Right cardiac atrium (tissue), 5 donors: Measurements from ENCODE around the gene FRMD3. TPM values are rescaled to one million over a fixed set of nuclear protein-coding genes. Genes with fewer than 3 reads are reported as not detected.

Experiments
- ATAC-seq, 2 donors: fragments of 200-7000 bp; cut with Tn5 transposase; one replicate each; pipeline versions ENCODE4 v1.8.0 to v1.9.1; 2020; ENCODE audit warnings: moderate library complexity in 2 of 2, mild to moderate bottlenecking in 1 of 2
- DNase-seq, 3 donors: peaks; one replicate each; pipeline ENCODE4 v3.0.0-alpha.2; 2020
- H3K27ac ChIP-seq: one replicate; pipeline ENCODE4 v1.5.1; 2013; ENCODE audit warnings: mild to moderate bottlenecking, low read length, control low read depth, moderate library complexity
- H3K27me3 ChIP-seq: one replicate; pipeline ENCODE4 v1.6.1; 2013; ENCODE audit not compliant: control insufficient read depth, insufficient read depth
- H3K4me1 ChIP-seq: one replicate; pipeline ENCODE4 v1.6.1; 2013; ENCODE audit warnings: low read length; ENCODE audit not compliant: control insufficient read depth, insufficient read depth
- H3K4me3 ChIP-seq: one replicate; pipeline ENCODE4 v1.5.1; 2013; ENCODE audit warnings: low read length, control low read depth
- H3K9me3 ChIP-seq: one replicate; pipeline ENCODE4 v1.6.1; 2013; ENCODE audit warnings: low read length; ENCODE audit not compliant: control insufficient read depth
- WGBS: extraction: QIAGEN DNeasy Blood & Tissue Kit; methylation state at CpG from one replicate; pipeline ENCODE4 v1.1.7; 2013; 5-methylcytosine and 5-hydroxymethylcytosine counted together
- intact Hi-C, 4 donors: fragments of 100-400 bp; cut with DNase I; formaldehyde crosslinking; loops; one replicate each; pipeline versions ENCODE4 v1.11.0 to v1.14.0; 2022 to 2023
- polyA plus RNA-seq: library from polyadenylated mRNA; stranded (reverse); fragments of 200-250 nt; gene quantifications from one replicate; pipeline ENCODE4 v1.2.3, GENCODE V29; 2013
- total RNA-seq, 4 donors: library from RNA; stranded (reverse); fragmentation: NEBNext Ultra II Directional; extraction: Animal tissue kit (Norgen Biotek cat#: 25700); gene quantifications; one replicate each; pipeline ENCODE4 v1.2.1, GENCODE V29; 2021
- donor health status: healthy with polysubstance abuse.
- donor health status: DM: no; HTN: yes; CAD: no.
- donor health status: DM: no; HTN: no; CAD: no.
- donor health status: DM: no; HTN: yes; CAD: no; lungs with severe emphysema.
- donor health status: DM: yes; HTN: yes; CAD: no.

The FRMD3 gene
- total and polyA plus RNA-seq, 5 donors, result 34.3 to 75.1 (median 65.7) TPM

- Histone ChIP-seq H3K27ac (no peak overlapping the region), H3K9me3 (no peaks in the 10 kb centered on the region), H3K4me3 (no peak overlapping the region), H3K27me3 (no peaks in the 10 kb centered on the region), H3K4me1 (peaks cover 2% of the 10 kb centered on the region)
- peak; percentile 61 to 64 for ATAC-seq
- intact Hi-C loops, result no loop called here
- DNase-seq, result no peak
- WGBS, result 62% methylated on average over 3 of the region's 3 CpGs
These were observed 115.7 kb downstream of the FRMD3 start for GRCh38 chr9:83422527-83422926.

- Histone ChIP-seq H3K27ac (no peak overlapping the region), H3K9me3 (no peaks in the 10 kb centered on the region), H3K27me3 (no peaks in the 10 kb centered on the region), H3K4me1 (peaks cover 2% of the 10 kb centered on the region), H3K4me3 (no peak overlapping the region)
- 79% methylated on average over 3 of the region's 3 CpGs for WGBS
- no peak for DNase-seq
- intact Hi-C loops, result no loop called here
- no peak for ATAC-seq
These were observed 117.7 kb downstream of the FRMD3 start for GRCh38 chr9:83420486-83420885.

GRCh38 chr9:83419961-83420360, 118.2 kb downstream of the FRMD3 start:
- DNase-seq, result no peak
- H3K9me3 ChIP-seq, result no peaks in the 10 kb centered on the region

GRCh38 chr9:83418283-83418682, 119.9 kb downstream of the FRMD3 start:
- 92% methylated on average over 1 of the region's 1 CpG for WGBS
- intact Hi-C loops, result no loop called here

More at GRCh38 chr9:83419961-83420360, 118.2 kb downstream of the FRMD3 start:
- WGBS, result 66% methylated on average over 4 of the region's 4 CpGs
- H3K4me3 ChIP-seq, result no peak overlapping the region
- intact Hi-C loops, result no loop called here
- no peaks in the 10 kb centered on the region for H3K27me3 ChIP-seq
- H3K27ac ChIP-seq, result no peak overlapping the region
- H3K4me1 ChIP-seq, result peaks cover 2% of the 10 kb centered on the region
- no peak for ATAC-seq

GRCh38 chr9:83413367-83413766, 124.8 kb downstream of the FRMD3 start:
- 83% methylated on average over 4 of the region's 4 CpGs for WGBS
- intact Hi-C loops, result no loop called here
- peaks cover 2% of the 10 kb centered on the region for H3K4me1 ChIP-seq
- DNase-seq (no peak), ATAC-seq (no peak)
- no peaks in the 10 kb centered on the region for H3K9me3 ChIP-seq
- H3K27ac ChIP-seq, result no peak overlapping the region
- no peaks in the 10 kb centered on the region for H3K27me3 ChIP-seq
- H3K4me3 ChIP-seq, result no peak overlapping the region

More at GRCh38 chr9:83418283-83418682, 119.9 kb downstream of the FRMD3 start:
- no peak for DNase-seq
- no peaks in the 10 kb centered on the region for H3K27me3 ChIP-seq
- no peak for ATAC-seq
- H3K27ac ChIP-seq, result no peak overlapping the region
- no peak overlapping the region for H3K4me3 ChIP-seq
- no peaks in the 10 kb centered on the region for H3K9me3 ChIP-seq
- peaks cover 2% of the 10 kb centered on the region for H3K4me1 ChIP-seq

- WGBS, result 96% methylated on average over 5 of the region's 5 CpGs
- ATAC-seq (no peak), DNase-seq (no peak)
- no peaks in the 10 kb centered on the region for H3K27me3 ChIP-seq
- intact Hi-C loops, result no loop called here
- no peak overlapping the region for H3K27ac ChIP-seq
- H3K9me3 ChIP-seq, result peaks cover 2% of the 10 kb centered on the region
- H3K4me3 ChIP-seq, result no peak overlapping the region
- H3K4me1 ChIP-seq, result no peaks in the 10 kb centered on the region
These were observed 127.5 kb downstream of the FRMD3 start for GRCh38 chr9:83410701-83411100.

- Histone ChIP-seq H3K27ac (no peak overlapping the region), H3K27me3 (no peaks in the 10 kb centered on the region), H3K4me1 (no peaks in the 10 kb centered on the region), H3K4me3 (no peak overlapping the region), H3K9me3 (peaks cover 2% of the 10 kb centered on the region)
- WGBS, result 85% methylated on average over 3 of the region's 3 CpGs
- DNase-seq (no peak), ATAC-seq (no peak)
- intact Hi-C loops, result no loop called here
These were observed 131.3 kb downstream of the FRMD3 start for GRCh38 chr9:83406921-83407320.

- H3K27me3 ChIP-seq, result no peaks in the 10 kb centered on the region
- peaks cover 2% of the 10 kb centered on the region for H3K9me3 ChIP-seq
- WGBS, result 59% methylated on average over 4 of the region's 4 CpGs
- intact Hi-C loops, result no loop called here
- DNase-seq (no peak), ATAC-seq (peak in 1 of 2 donors; percentile 33)
- H3K4me3 ChIP-seq, result no peak overlapping the region
- no peak overlapping the region for H3K27ac ChIP-seq
- H3K4me1 ChIP-seq, result no peaks in the 10 kb centered on the region
These were observed 132.4 kb downstream of the FRMD3 start for GRCh38 chr9:83405759-83406158.

- no peaks in the 10 kb centered on the region for H3K27me3 ChIP-seq
- ATAC-seq (no peak), DNase-seq (no peak)
- peaks cover 2% of the 10 kb centered on the region for H3K9me3 ChIP-seq
- 52% methylated on average over 10 of the region's 10 CpGs for WGBS
- no peak overlapping the region for H3K4me3 ChIP-seq
- H3K4me1 ChIP-seq, result no peaks in the 10 kb centered on the region
- no peak overlapping the region for H3K27ac ChIP-seq
- intact Hi-C loops, result no loop called here
These were observed 134.5 kb downstream of the FRMD3 start for GRCh38 chr9:83403527-83404238.

- Histone ChIP-seq H3K27me3 (no peaks in the 10 kb centered on the region), H3K4me3 (no peak overlapping the region), H3K4me1 (no peaks in the 10 kb centered on the region), H3K9me3 (no peaks in the 10 kb centered on the region), H3K27ac (no peak overlapping the region)
- WGBS, result 95% methylated on average over 2 of the region's 2 CpGs
- intact Hi-C loops, result no loop called here
- no peak for DNase-seq
- ATAC-seq, result no peak
These were observed 136.8 kb downstream of the FRMD3 start for GRCh38 chr9:83401328-83401900.

GRCh38 chr9:83396813-83397212, 141.4 kb downstream of the FRMD3 start:
- Histone ChIP-seq H3K27me3 (no peaks in the 10 kb centered on the region), H3K4me3 (no peak overlapping the region), H3K4me1 (no peaks in the 10 kb centered on the region), H3K27ac (no peak overlapping the region), H3K9me3 (no peaks in the 10 kb centered on the region)
- intact Hi-C loops, result no loop called here
- ATAC-seq, result no peak
- no peak for DNase-seq
- WGBS, result 94% methylated on average over 4 of the region's 4 CpGs
